Mesenchymal stem cell (in vitro differentiated cells and primary cell): ENCODE data around the gene LIFR. TPM values are rescaled to one million over a fixed set of nuclear protein-coding genes. Genes with fewer than 3 reads are reported as not detected.

ENCODE experiments used
- DNase-seq: peaks from one replicate; pipeline ENCODE4 v3.0.0-alpha.2; 2013
- H2AFZ ChIP-seq: one replicate; pipeline ENCODE4 v1.6.1; 2013; ENCODE audit warnings: low read depth, mild to moderate bottlenecking, control low read depth, inconsistent platforms, low read length, moderate library complexity
- H2AK5ac ChIP-seq: 2 replicates; pipeline ENCODE4 v1.6.1; 2013; ENCODE audit warnings: low read length, moderate library complexity, mild to moderate bottlenecking, inconsistent platforms; ENCODE audit not compliant: severe bottlenecking
- H2BK120ac ChIP-seq: one replicate; pipeline ENCODE4 v1.6.1; 2013; ENCODE audit warnings: low read depth, mild to moderate bottlenecking, inconsistent platforms, low read length, moderate library complexity
- H2BK12ac ChIP-seq, 2 experiments: one replicate each; pipeline ENCODE4 v1.6.1; 2013; ENCODE audit warnings: inconsistent platforms in 2 of 2, low read length in 2 of 2, mild to moderate bottlenecking in 2 of 2, moderate library complexity in 2 of 2, control low read depth in 1 of 2
- H2BK15ac ChIP-seq: one replicate; pipeline ENCODE4 v1.6.1; 2013; ENCODE audit warnings: mild to moderate bottlenecking, low read depth, inconsistent platforms; ENCODE audit not compliant: poor library complexity, severe bottlenecking
- H2BK5ac ChIP-seq: 2 replicates; pipeline ENCODE4 v1.6.1; 2013; ENCODE audit warnings: low read depth, mild to moderate bottlenecking, low read length, control low read depth, inconsistent platforms; ENCODE audit not compliant: poor library complexity, severe bottlenecking
- H3K14ac ChIP-seq, 2 experiments: one replicate each; pipeline ENCODE4 v1.6.1; 2013; ENCODE audit warnings: inconsistent platforms in 2 of 2, low read length in 2 of 2, control low read depth in 1 of 2, mild to moderate bottlenecking in 1 of 2, moderate library complexity in 1 of 2
- H3K18ac ChIP-seq, 2 experiments: one replicate each; pipeline ENCODE4 v1.6.1; 2013; ENCODE audit warnings: inconsistent platforms in 2 of 2, low read length in 2 of 2, control low read depth in 1 of 2, low read depth in 1 of 2, mild to moderate bottlenecking in 1 of 2
- H3K23ac ChIP-seq, 2 experiments: one replicate each; pipeline ENCODE4 v1.6.1; 2013; ENCODE audit warnings: inconsistent platforms in 2 of 2, low read length in 2 of 2, mild to moderate bottlenecking in 2 of 2, moderate library complexity in 2 of 2, control low read depth in 1 of 2
- H3K27ac ChIP-seq: 2 replicates; pipeline ENCODE4 v1.5.1; 2013; ENCODE audit warnings: mild to moderate bottlenecking, moderate library complexity, low read length, control low read depth, inconsistent platforms; ENCODE audit not compliant: poor library complexity, severe bottlenecking
- H3K27me3 ChIP-seq, 2 experiments: 2 replicates each; pipeline versions ENCODE4 v1.6.1 to v1.7.0; 2013; ENCODE audit warnings: low read length in 2 of 2, mild to moderate bottlenecking in 2 of 2, moderate library complexity in 2 of 2, control low read depth in 1 of 2, inconsistent platforms in 1 of 2; ENCODE audit not compliant: control insufficient read depth in 1 of 2, insufficient read depth in 1 of 2
- H3K36me3 ChIP-seq, 2 experiments: 2 replicates each; pipeline versions ENCODE4 v1.6.1 to v1.7.0; 2013; ENCODE audit warnings: low read length in 2 of 2, control low read depth in 1 of 2, inconsistent platforms in 1 of 2, low read depth in 1 of 2, mild to moderate bottlenecking in 1 of 2; ENCODE audit not compliant: insufficient read depth in 2 of 2, control insufficient read depth in 1 of 2
- H3K4ac ChIP-seq, 2 experiments: one replicate each; pipeline ENCODE4 v1.6.1; 2013; ENCODE audit warnings: inconsistent platforms in 2 of 2, low read length in 2 of 2, mild to moderate bottlenecking in 2 of 2, moderate library complexity in 2 of 2, control low read depth in 1 of 2, low read depth in 1 of 2
- H3K4me1 ChIP-seq: 2 replicates; pipeline ENCODE4 v1.6.1; 2013; ENCODE audit warnings: low read depth, low read length, control low read depth; ENCODE audit not compliant: control insufficient read depth, insufficient read depth
- H3K4me2 ChIP-seq: 2 replicates; pipeline ENCODE4 v1.6.1; 2013; ENCODE audit warnings: low read length, mild to moderate bottlenecking, inconsistent platforms; ENCODE audit not compliant: poor library complexity, severe bottlenecking
- H3K4me3 ChIP-seq, 2 experiments: 2 replicates each; pipeline versions ENCODE4 v1.5.1 to v1.7.0; 2013; ENCODE audit warnings: low read length in 2 of 2, mild to moderate bottlenecking in 2 of 2, control low read depth in 1 of 2, low read depth in 1 of 2; ENCODE audit not compliant: insufficient read depth in 1 of 2
- H3K79me1 ChIP-seq: replicated peaks from 2 replicates; pipeline ENCODE4 v1.6.1; 2013; ENCODE audit warnings: mild to moderate bottlenecking, control low read depth, low read length, inconsistent platforms; ENCODE audit not compliant: poor library complexity, severe bottlenecking
- H3K9ac ChIP-seq: 2 replicates; pipeline ENCODE4 v1.7.0; 2013; ENCODE audit warnings: mild to moderate bottlenecking, low read length, moderate library complexity
- H3K9me3 ChIP-seq: 2 replicates; pipeline ENCODE4 v1.7.0; 2013; ENCODE audit warnings: mild to moderate bottlenecking, low read length; ENCODE audit not compliant: control insufficient read depth
- H4K8ac ChIP-seq: one replicate; pipeline ENCODE4 v1.6.1; 2013; ENCODE audit warnings: inconsistent platforms, mild to moderate bottlenecking, low read length, moderate library complexity
- H4K91ac ChIP-seq: one replicate; pipeline ENCODE4 v1.6.1; 2013; ENCODE audit warnings: mild to moderate bottlenecking, low read length, inconsistent platforms
- whole genome bisulfite sequencing: methylation state at CpG from one replicate; pipeline ENCODE4 v1.1.7; 2013; ENCODE audit warnings: mixed read lengths; 5-methylcytosine and 5-hydroxymethylcytosine counted together
- polyA plus RNA-seq, 2 experiments: library from polyadenylated mRNA; stranded (reverse); fragments of 200-250 nt; gene quantifications; one replicate each; pipeline ENCODE4 v1.2.3, GENCODE V29; 2013

LIFR gene, protein sequence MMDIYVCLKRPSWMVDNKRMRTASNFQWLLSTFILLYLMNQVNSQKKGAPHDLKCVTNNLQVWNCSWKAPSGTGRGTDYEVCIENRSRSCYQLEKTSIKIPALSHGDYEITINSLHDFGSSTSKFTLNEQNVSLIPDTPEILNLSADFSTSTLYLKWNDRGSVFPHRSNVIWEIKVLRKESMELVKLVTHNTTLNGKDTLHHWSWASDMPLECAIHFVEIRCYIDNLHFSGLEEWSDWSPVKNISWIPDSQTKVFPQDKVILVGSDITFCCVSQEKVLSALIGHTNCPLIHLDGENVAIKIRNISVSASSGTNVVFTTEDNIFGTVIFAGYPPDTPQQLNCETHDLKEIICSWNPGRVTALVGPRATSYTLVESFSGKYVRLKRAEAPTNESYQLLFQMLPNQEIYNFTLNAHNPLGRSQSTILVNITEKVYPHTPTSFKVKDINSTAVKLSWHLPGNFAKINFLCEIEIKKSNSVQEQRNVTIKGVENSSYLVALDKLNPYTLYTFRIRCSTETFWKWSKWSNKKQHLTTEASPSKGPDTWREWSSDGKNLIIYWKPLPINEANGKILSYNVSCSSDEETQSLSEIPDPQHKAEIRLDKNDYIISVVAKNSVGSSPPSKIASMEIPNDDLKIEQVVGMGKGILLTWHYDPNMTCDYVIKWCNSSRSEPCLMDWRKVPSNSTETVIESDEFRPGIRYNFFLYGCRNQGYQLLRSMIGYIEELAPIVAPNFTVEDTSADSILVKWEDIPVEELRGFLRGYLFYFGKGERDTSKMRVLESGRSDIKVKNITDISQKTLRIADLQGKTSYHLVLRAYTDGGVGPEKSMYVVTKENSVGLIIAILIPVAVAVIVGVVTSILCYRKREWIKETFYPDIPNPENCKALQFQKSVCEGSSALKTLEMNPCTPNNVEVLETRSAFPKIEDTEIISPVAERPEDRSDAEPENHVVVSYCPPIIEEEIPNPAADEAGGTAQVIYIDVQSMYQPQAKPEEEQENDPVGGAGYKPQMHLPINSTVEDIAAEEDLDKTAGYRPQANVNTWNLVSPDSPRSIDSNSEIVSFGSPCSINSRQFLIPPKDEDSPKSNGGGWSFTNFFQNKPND
- 61.7 TPM for polyA plus RNA-seq (2013, experiment 1 of 2)
- polyA plus RNA-seq (2013, experiment 2 of 2): 62.0 TPM

- H3K4ac ChIP-seq: peak within 1 kb of the TSS; percentile 98 to 100
- H3K4me3 ChIP-seq: peak within 1 kb of the TSS; percentile 89 to 94
- peak within 1 kb of the TSS; percentile 94 for H3K4me2 ChIP-seq
- H2AFZ ChIP-seq: peak within 1 kb of the TSS; percentile 97
- no peaks in the 10 kb centered on the region for H3K9me3 ChIP-seq
- DNase-seq: peak; percentile 86
- H2AK5ac ChIP-seq: no peak within 1 kb of the TSS
- H3K18ac ChIP-seq: peak within 1 kb of the TSS; percentile 99 to 100
- H4K91ac ChIP-seq: peak within 1 kb of the TSS; percentile 99
- peak within 1 kb of the TSS; percentile 89 for H4K8ac ChIP-seq
- peak within 1 kb of the TSS; percentile 98 for H2BK120ac ChIP-seq
- no peaks in the 10 kb centered on the region for H3K36me3 ChIP-seq
- peaks cover 11% of the 10 kb centered on the region for H3K79me1 ChIP-seq
- H3K27me3 ChIP-seq: peaks cover 0 to 3% of the 10 kb centered on the region in 2 experiments
- H3K9ac ChIP-seq: peak within 1 kb of the TSS; percentile 95
- H2BK12ac ChIP-seq: peak within 1 kb of the TSS; percentile 89 to 93
- peak within 1 kb of the TSS; percentile 82 for H2BK5ac ChIP-seq
- peak within 1 kb of the TSS; percentile 95 for H3K27ac ChIP-seq
- H3K4me1 ChIP-seq: peaks cover 5% of the 10 kb centered on the region
- H3K23ac ChIP-seq: peak within 1 kb of the TSS; percentile 79 to 99
- H2BK15ac ChIP-seq: peak within 1 kb of the TSS; percentile 73
- H3K14ac ChIP-seq: peak within 1 kb of the TSS in 1 of 2 experiments; percentile 97
- under 1% methylated on average over 68 of the region's 88 CpGs for WGBS
These were observed at the start of gene LIFR for GRCh38 chr5:38556599-38557307. LIFR (minus strand) TSS chr5:38556646; CDS start chr5:38530647, 25,999 bp downstream.

GRCh38 chr5:38605610-38606009 is 49.2 kb upstream of the LIFR start:
- Histone ChIP-seq H2AFZ (no peak overlapping the region), H3K36me3 (no peaks in the 10 kb centered on the region), H3K27ac (no peak overlapping the region), H4K8ac (no peak overlapping the region), H2AK5ac (no peak overlapping the region), H2BK120ac (no peak overlapping the region), H3K9me3 (no peaks in the 10 kb centered on the region), H2BK12ac (no peak overlapping the region), H3K79me1 (no peaks in the 10 kb centered on the region), H3K4ac (peak overlapping the region in 1 of 2 experiments; percentile 30), H3K23ac (no peak overlapping the region), H2BK5ac (no peak overlapping the region), H4K91ac (no peak overlapping the region), H3K4me3 (no peak overlapping the region), H3K9ac (no peak overlapping the region), H3K27me3 (peaks cover 0 to 7% of the 10 kb centered on the region in 2 experiments), H2BK15ac (no peak overlapping the region), H3K4me2 (no peak overlapping the region), H3K14ac (no peak overlapping the region), H3K18ac (no peak overlapping the region), H3K4me1 (peaks cover 11% of the 10 kb centered on the region)
- WGBS: 92% methylated on average over 7 of the region's 7 CpGs
- no peak for DNase-seq

- H4K8ac ChIP-seq: no peak overlapping the region
- DNase-seq: peak; percentile 70
- H2BK15ac ChIP-seq: no peak overlapping the region
- H3K4me1 ChIP-seq: peaks cover 13% of the 10 kb centered on the region
- no peak overlapping the region for H2AFZ ChIP-seq
- H2BK5ac ChIP-seq: no peak overlapping the region
- H3K14ac ChIP-seq: no peak overlapping the region
- no peak overlapping the region for H4K91ac ChIP-seq
- no peaks in the 10 kb centered on the region for H3K79me1 ChIP-seq
- H2BK120ac ChIP-seq: no peak overlapping the region
- H3K27ac ChIP-seq: no peak overlapping the region
- no peak overlapping the region for H3K4me2 ChIP-seq
- no peak overlapping the region for H3K4ac ChIP-seq
- H2BK12ac ChIP-seq: no peak overlapping the region
- H3K18ac ChIP-seq: no peak overlapping the region
- 0% methylated on average over 3 of the region's 3 CpGs for WGBS
- H2AK5ac ChIP-seq: no peak overlapping the region
- H3K9me3 ChIP-seq: no peaks in the 10 kb centered on the region
- no peak overlapping the region for H3K4me3 ChIP-seq
- peaks cover 0 to 7% of the 10 kb centered on the region in 2 experiments for H3K27me3 ChIP-seq
- H3K23ac ChIP-seq: no peak overlapping the region
- H3K36me3 ChIP-seq: no peaks in the 10 kb centered on the region
- H3K9ac ChIP-seq: no peak overlapping the region
These were observed 47.2 kb upstream of the LIFR start for GRCh38 chr5:38603691-38604090.
